HG03280 (cell line): Measurements from ENCODE around the gene COX7A2L.
A peak's percentile ranks its signal among the peaks of the same experiment; 100 is the strongest.
"Not testable (repeated sequence)": the region's sequence is repeated elsewhere in the genome, so short reads cannot be mapped to it uniquely, and the experiment has no call there.

ENCODE experiments used
- ATAC-seq: cut with Tn5 transposase; IDR thresholded peaks from one replicate; pipeline ENCODE4 v1.9.1; 2021; ENCODE audit warnings: mild to moderate bottlenecking, moderate library complexity; ENCODE audit not compliant: unreplicated experiment

COX7A2L gene

GRCh38 chr2:42368817-42369531 is 8.0 kb upstream of the COX7A2L start:
- no peak for ATAC-seq

- ATAC-seq: no peak
Observed at GRCh38 chr2:42367835-42368234, 6.8 kb upstream of the COX7A2L start.

- ATAC-seq: no peak
Observed at GRCh38 chr2:42366411-42366810, 5.4 kb upstream of the COX7A2L start.

GRCh38 chr2:42364658-42365057 is 3.6 kb upstream of the COX7A2L start:
- ATAC-seq: no peak

GRCh38 chr2:42363413-42363812 is 2.4 kb upstream of the COX7A2L start:
- no peak for ATAC-seq

GRCh38 chr2:42361728-42362283 is 789 bp upstream of the COX7A2L start:
- peak; percentile 2 for ATAC-seq

GRCh38 chr2:42360493-42360889 is 526 bp downstream of the COX7A2L start:
- ATAC-seq: no peak

GRCh38 chr2:42359965-42360483 is 993 bp downstream of the COX7A2L start:
- no peak for ATAC-seq

- no peak for ATAC-seq
Observed at GRCh38 chr2:42359304-42359964, 1.6 kb downstream of the COX7A2L start.

- ATAC-seq: no peak
Observed at GRCh38 chr2:42353792-42354429, 7.1 kb downstream of the COX7A2L start.

GRCh38 chr2:42351864-42352263 is 9.2 kb downstream of the COX7A2L start:
- ATAC-seq: no peak

- ATAC-seq: no peak
Observed at GRCh38 chr2:42350434-42351063, 10.5 kb downstream of the COX7A2L start.

- no peak for ATAC-seq
Observed at GRCh38 chr2:42348113-42348805, 12.8 kb downstream of the COX7A2L start.

- not testable (repeated sequence) for ATAC-seq
Observed at GRCh38 chr2:42347518-42347917, 13.5 kb downstream of the COX7A2L start.

- ATAC-seq: not testable (repeated sequence)
Observed at GRCh38 chr2:42346856-42347255, 14.2 kb downstream of the COX7A2L start.

- no peak for ATAC-seq
Observed at GRCh38 chr2:42345986-42346385, 15.0 kb downstream of the COX7A2L start.

GRCh38 chr2:42342795-42343241 is 18.2 kb downstream of the COX7A2L start:
- no peak for ATAC-seq

- ATAC-seq: no peak
Observed at GRCh38 chr2:42342061-42342794, 18.8 kb downstream of the COX7A2L start.

- ATAC-seq: no peak
Observed at GRCh38 chr2:42340938-42341636, 19.9 kb downstream of the COX7A2L start.
